AG04450 (cell line): ENCODE data around the gene ZP1. TPM values are rescaled to one million over a fixed set of nuclear protein-coding genes. Genes with fewer than 3 reads are reported as not detected.

Experiments used
- CTCF ChIA-PET: fragments of 300-600, 350-600 bp; formaldehyde crosslinking; extraction: SDS; loops from one replicate; lab custom pipeline; 2022; ENCODE audit warnings: antibody characterized with exemption, inconsistent platforms; lab: Charles Lee
- POLR2A ChIA-PET: fragments of 350-600 bp; formaldehyde crosslinking; extraction: SDS; loops from one replicate; lab custom pipeline; 2021; ENCODE audit warnings: antibody characterized with exemption, inconsistent platforms; lab: Yijun Ruan, JAX
- DNase-seq: peaks from one replicate; pipeline ENCODE4 v3.0.0-alpha.2; 2011; ENCODE audit warnings: low read depth, low spot score
- H3K27ac ChIP-seq: one replicate; pipeline ENCODE4 v1.5.1; 2012; ENCODE audit warnings: low read depth, low read length, control low read depth
- H3K27me3 ChIP-seq: one replicate; pipeline ENCODE4 v1.6.0; 2012; ENCODE audit warnings: low read length; ENCODE audit not compliant: control insufficient read depth, insufficient read depth
- H3K4me3 ChIP-seq: 2 replicates; pipeline ENCODE4 v1.5.1; 2011; ENCODE audit warnings: mild to moderate bottlenecking, low read depth, low read length, control low read depth
- H3K9me3 ChIP-seq: 2 replicates; pipeline ENCODE4 v1.5.1; 2012; ENCODE audit warnings: low read length; ENCODE audit not compliant: control insufficient read depth, insufficient read depth
- polyA plus RNA-seq: library from polyadenylated mRNA; depleted of rRNA; stranded (reverse); fragments of >200 nt; gene quantifications from 2 replicates; pipeline ENCODE4 v1.2.3, GENCODE V29; 2011; rRNA removed
- TF ChIP-seq, protein P1 (sequence below): IDR thresholded peaks from 2 replicates; pipeline ENCODE4 v1.5.1; 2011; ENCODE audit warnings: low read depth, low read length, control low read depth, inconsistent platforms

Gene ZP1
- polyA plus RNA-seq, 1 experiment: 0.48 TPM

DNA sequence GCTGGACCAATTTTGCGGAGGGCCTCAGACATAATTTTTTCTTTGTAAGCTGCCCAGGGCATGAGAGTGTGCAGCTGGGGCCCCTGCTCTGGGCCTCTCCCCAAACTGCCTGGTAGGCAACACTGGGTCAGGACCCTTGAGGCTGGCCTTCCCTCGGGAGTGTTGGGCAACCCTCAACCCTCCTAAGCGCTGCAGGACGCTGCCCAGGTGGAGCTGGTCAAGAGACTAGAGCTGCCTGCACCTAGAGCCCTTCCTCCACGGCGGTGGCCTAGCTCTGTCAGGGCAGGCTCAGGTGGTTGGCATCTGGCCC lies 56.4 kb downstream of the ZP1 start:
- H3K27ac ChIP-seq: no peak overlapping the region
- H3K27me3 ChIP-seq: no peaks in the 10 kb centered on the region
- TF ChIP-seq, protein P1, sequence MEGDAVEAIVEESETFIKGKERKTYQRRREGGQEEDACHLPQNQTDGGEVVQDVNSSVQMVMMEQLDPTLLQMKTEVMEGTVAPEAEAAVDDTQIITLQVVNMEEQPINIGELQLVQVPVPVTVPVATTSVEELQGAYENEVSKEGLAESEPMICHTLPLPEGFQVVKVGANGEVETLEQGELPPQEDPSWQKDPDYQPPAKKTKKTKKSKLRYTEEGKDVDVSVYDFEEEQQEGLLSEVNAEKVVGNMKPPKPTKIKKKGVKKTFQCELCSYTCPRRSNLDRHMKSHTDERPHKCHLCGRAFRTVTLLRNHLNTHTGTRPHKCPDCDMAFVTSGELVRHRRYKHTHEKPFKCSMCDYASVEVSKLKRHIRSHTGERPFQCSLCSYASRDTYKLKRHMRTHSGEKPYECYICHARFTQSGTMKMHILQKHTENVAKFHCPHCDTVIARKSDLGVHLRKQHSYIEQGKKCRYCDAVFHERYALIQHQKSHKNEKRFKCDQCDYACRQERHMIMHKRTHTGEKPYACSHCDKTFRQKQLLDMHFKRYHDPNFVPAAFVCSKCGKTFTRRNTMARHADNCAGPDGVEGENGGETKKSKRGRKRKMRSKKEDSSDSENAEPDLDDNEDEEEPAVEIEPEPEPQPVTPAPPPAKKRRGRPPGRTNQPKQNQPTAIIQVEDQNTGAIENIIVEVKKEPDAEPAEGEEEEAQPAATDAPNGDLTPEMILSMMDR: no peak
- H3K9me3 ChIP-seq: no peaks in the 10 kb centered on the region; the same call in 1 of the 2 replicates
- POLR2A ChIA-PET: interaction anchor here (1.0 to 1.4 kb wide), 2 partner anchors 9 to 10 kb away, joined by 5 to 6 read pairs; partner anchors contain the start of gene TMEM109
- CTCF ChIA-PET: interaction anchor here (1.0 to 1.1 kb wide), 2 partner anchors 8 to 10 kb away, joined by 3 to 4 read pairs; partner anchors contain the start of gene TMEM109
- no peak for DNase-seq
- H3K4me3 ChIP-seq: peak overlapping the region; percentile 79

DNA sequence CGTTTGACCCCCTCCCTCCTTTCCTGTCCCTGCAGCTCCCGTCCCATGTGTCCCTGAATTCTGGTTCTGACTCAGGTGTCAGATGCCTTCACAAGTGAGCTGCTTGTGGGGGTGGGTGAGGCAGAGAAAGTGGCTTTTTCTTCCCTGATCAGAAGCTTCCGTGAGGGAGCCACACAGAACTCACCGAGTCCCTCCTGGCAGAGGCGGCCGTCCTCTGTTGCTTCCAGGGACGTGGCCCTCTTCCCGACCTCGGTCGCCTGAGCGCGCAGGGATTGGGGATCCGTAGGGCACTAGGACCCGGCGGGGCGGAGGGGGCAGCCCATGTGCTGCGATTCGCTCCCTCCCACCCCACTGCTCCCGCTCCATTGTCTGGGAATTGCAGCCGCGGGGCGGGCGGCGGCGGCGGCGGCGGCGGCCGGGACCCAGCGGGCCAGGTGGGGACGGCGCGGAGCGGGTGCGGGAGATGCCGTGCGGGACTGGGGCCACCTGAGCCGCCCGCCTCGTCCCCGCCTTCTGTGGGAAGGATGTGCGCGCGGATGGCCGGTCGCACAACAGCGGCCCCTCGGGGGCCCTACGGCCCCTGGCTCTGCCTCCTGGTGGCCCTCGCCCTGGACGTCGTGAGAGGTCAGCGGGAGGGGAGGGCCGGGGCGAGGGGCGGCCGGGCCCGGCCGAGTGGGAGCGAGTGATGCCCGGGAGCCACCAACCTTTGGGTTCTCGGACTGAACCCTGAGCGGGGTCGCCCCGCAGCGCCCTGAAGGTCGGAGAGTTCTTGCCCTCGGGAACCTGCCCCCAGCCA lies 57.0 kb downstream of the ZP1 start, which contains the start of gene TMEM132A:
TMEM132A (plus strand) TSS at position 351 of the 796 bp plus-strand sequence; CDS start at position 525, 174 bp downstream.
- no peak for DNase-seq
- Histone ChIP-seq H3K27ac (peak within 1 kb of the TSS; percentile 52), H3K4me3 (peak within 1 kb of the TSS; percentile 79), H3K27me3 (no peaks in the 10 kb centered on the region), H3K9me3 (no peaks in the 10 kb centered on the region; the same call in 1 of the 2 replicates)
- CTCF ChIA-PET: interaction anchor here (1.0 to 1.1 kb wide), 2 partner anchors 9 to 11 kb away, joined by 3 to 4 read pairs; partner anchors contain the start of gene TMEM109
- TF ChIP-seq, protein P1: no peak
- POLR2A ChIA-PET: interaction anchor here (1.0 to 1.4 kb wide), 2 partner anchors 9 to 10 kb away, joined by 5 to 6 read pairs; partner anchors contain the start of gene TMEM109

Other genes starting within 250 kb of the ZP1 start
- gene MS4A8, start 167.9 kb upstream of the ZP1 start, polyA plus RNA-seq: not detected in 2 replicates
- gene MS4A18, start 142.8 kb upstream of the ZP1 start, polyA plus RNA-seq: not detected in 2 replicates
- gene MS4A15, start 110.7 kb upstream of the ZP1 start, polyA plus RNA-seq: not detected in 2 replicates
- not detected in 2 replicates for gene MS4A10, start 82.2 kb upstream of the ZP1 start, polyA plus RNA-seq
- gene CCDC86, start 25.4 kb upstream of the ZP1 start, polyA plus RNA-seq: 15.2 and 17.9 TPM in 2 replicates
- gene PTGDR2, start 11.6 kb upstream of the ZP1 start, polyA plus RNA-seq: 0.84 and 0.92 TPM in 2 replicates
- 25.1 and 33.6 TPM in 2 replicates for gene PRPF19, start 39.0 kb downstream of the ZP1 start, polyA plus RNA-seq
- gene TMEM109, start 46.6 kb downstream of the ZP1 start, polyA plus RNA-seq: 36.2 and 44.5 TPM in 2 replicates
- gene TMEM132A, start 56.9 kb downstream of the ZP1 start, polyA plus RNA-seq: 25.9 and 36.0 TPM in 2 replicates
- 4.8 and 9.1 TPM in 2 replicates for gene SLC15A3, start 84.6 kb downstream of the ZP1 start, polyA plus RNA-seq
- gene CD6, start 104.1 kb downstream of the ZP1 start, polyA plus RNA-seq: not detected in 2 replicates
- not detected in 2 replicates for gene CD5, start 234.9 kb downstream of the ZP1 start, polyA plus RNA-seq